ENCODE measurements around the gene EPHA6. TPM values are rescaled to one million over a fixed set of nuclear protein-coding genes. Genes with fewer than 3 reads are reported as not detected.

Gene EPHA6
- total RNA-seq, 2 donors from 2014 or later = 0.52 to 2.0 TPM

GRCh38 chr3:97425002-97425401 lies 610.6 kb downstream of the EPHA6 start:
- H3K27ac ChIP-seq = no peak overlapping the region
- H3K27me3 ChIP-seq = no peaks in the 10 kb centered on the region
- no peak for TF ChIP-seq POLR2A (IDR thresholded peaks at IDR 0.05)
- no peak for TF ChIP-seq CTCF (IDR thresholded peaks at IDR 0.05)
- intact Hi-C loops (cut with DNase I) = no loop called here
- no peaks in the 10 kb centered on the region for H3K4me1 ChIP-seq
- H3K9me3 ChIP-seq = no peaks in the 10 kb centered on the region
- ATAC-seq = no peak
- H3K36me3 ChIP-seq (replicated peaks in 1 of 2; ENCODE audit: insufficient read depth in 1 of 2, low read depth in 2 of 2) = no peaks in the 10 kb centered on the region
- WGBS, 2 donors = 81 to 91% methylated on average over 5 of the region's 6 CpGs
- no peak for DNase-seq
- no peak overlapping the region for H3K4me3 ChIP-seq

DNA sequence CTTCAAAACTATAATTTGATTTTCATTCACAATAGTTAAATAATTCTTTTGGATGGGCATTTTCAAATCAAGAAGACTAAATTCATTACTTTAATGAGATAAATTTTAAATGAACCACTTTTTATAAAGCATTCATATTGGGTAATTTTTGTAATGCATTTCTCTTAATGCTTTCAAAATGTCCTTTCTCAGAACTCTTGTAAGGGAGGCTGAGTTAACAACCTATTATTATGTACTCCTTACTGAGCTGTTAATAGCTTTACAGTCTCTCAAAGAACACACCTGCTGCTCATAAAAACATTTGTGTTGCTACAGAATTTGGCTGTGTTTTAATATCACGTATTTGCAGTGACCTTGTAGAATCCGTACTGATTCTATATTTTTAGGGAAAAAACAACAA lies 616.2 kb downstream of the EPHA6 start:
- Histone ChIP-seq H3K4me3 (no peak overlapping the region), H3K36me3 (replicated peaks in 1 of 2; ENCODE audit: insufficient read depth in 1 of 2, low read depth in 2 of 2) (no peaks in the 10 kb centered on the region), H3K9me3 (no peaks in the 10 kb centered on the region), H3K4me1 (no peaks in the 10 kb centered on the region), H3K27ac (no peak overlapping the region), H3K27me3 (no peaks in the 10 kb centered on the region)
- DNase-seq (no peak), ATAC-seq (no peak)
- TF ChIP-seq POLR2A (IDR thresholded peaks at IDR 0.05) (no peak), CTCF (IDR thresholded peaks at IDR 0.05) (no peak)
- WGBS, 2 donors = 51 to 54% methylated on average over 2 of the region's 2 CpGs
- intact Hi-C loops (cut with DNase I) = no loop called here

DNA sequence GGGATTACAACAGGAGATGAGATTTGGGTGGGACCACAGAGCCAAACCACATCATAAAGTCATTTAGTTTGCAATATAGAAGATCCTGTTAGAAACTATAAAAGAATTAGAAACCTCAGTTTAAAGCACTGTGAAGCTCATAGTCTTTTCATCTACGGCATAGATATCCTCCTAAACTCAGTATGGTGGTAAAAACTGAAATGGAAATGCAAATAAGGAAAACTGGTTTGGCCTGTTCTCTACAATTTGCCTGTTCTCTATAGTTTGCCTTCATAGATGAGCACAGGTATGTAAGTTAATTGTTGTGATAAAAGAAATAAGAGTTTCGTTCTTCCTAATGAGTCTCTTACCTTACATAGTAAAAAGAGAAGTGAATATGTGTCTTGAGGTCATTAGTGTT lies 618.5 kb downstream of the EPHA6 start:
- H3K36me3 ChIP-seq (replicated peaks in 1 of 2; ENCODE audit: insufficient read depth in 1 of 2, low read depth in 2 of 2) = no peaks in the 10 kb centered on the region
- intact Hi-C loops (cut with DNase I) = no loop called here
- TF ChIP-seq POLR2A (IDR thresholded peaks at IDR 0.05) (no peak), CTCF (IDR thresholded peaks at IDR 0.05) (no peak)
- no peaks in the 10 kb centered on the region for H3K27me3 ChIP-seq
- no peaks in the 10 kb centered on the region for H3K9me3 ChIP-seq
- no peaks in the 10 kb centered on the region for H3K4me1 ChIP-seq
- ATAC-seq (no peak), DNase-seq (no peak)
- H3K27ac ChIP-seq = no peak overlapping the region
- no peak overlapping the region for H3K4me3 ChIP-seq
- 36 to 42% methylated on average over 2 of the region's 2 CpGs for WGBS, 2 donors

DNA sequence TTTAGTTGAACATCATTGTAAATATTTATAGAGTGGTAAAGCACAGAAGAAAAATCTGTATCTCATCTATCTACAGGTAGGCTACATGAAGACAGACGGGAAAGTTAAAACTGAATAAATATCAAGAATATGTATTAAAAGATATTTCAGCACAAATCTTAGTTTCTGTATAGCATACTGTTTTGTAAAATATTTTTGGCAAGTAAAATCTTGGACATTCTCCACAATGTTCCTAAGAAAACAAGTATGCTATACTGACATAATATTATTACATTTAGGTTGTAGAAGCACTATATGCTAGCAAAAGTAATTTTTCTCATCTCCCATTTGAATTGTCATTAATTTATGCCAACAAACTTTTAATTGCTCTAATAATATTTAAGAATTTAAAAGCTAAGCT lies 623.7 kb downstream of the EPHA6 start:
- Histone ChIP-seq H3K36me3 (replicated peaks in 1 of 2; ENCODE audit: insufficient read depth in 1 of 2, low read depth in 2 of 2) (no peaks in the 10 kb centered on the region), H3K4me1 (no peaks in the 10 kb centered on the region), H3K9me3 (no peaks in the 10 kb centered on the region), H3K4me3 (no peak overlapping the region), H3K27ac (no peak overlapping the region), H3K27me3 (no peaks in the 10 kb centered on the region)
- WGBS, 2 donors = 60 to 61% methylated on average over 1 of the region's 1 CpG
- ATAC-seq (no peak), DNase-seq (no peak)
- TF ChIP-seq POLR2A (IDR thresholded peaks at IDR 0.05) (no peak), CTCF (IDR thresholded peaks at IDR 0.05) (no peak)
- intact Hi-C loops (cut with DNase I) = no loop called here

DNA sequence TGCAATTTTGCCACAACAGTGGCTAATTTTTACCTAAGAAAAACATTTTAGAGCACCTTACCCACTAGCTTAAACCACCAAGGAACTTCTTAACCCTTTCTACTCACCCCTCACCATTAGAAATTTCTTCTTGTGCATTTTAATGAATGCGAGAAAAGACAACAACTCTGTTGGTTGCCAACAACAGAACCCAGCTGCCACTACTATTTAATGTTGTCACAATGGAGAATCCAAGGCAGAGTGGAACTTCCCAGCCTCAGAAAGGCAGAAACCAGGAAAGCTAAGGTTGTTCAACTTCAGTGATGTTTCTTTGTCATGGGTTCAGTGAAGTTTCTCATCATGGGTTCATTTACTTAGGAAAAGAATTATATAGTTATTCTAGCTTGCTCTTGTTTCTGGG lies 625.0 kb downstream of the EPHA6 start:
- ATAC-seq (no peak), DNase-seq (no peak)
- Histone ChIP-seq H3K27ac (no peak overlapping the region), H3K4me1 (no peaks in the 10 kb centered on the region), H3K36me3 (replicated peaks in 1 of 2; ENCODE audit: insufficient read depth in 1 of 2, low read depth in 2 of 2) (no peaks in the 10 kb centered on the region), H3K9me3 (no peaks in the 10 kb centered on the region), H3K4me3 (no peak overlapping the region), H3K27me3 (no peaks in the 10 kb centered on the region)
- TF ChIP-seq POLR2A (IDR thresholded peaks at IDR 0.05) (no peak), CTCF (IDR thresholded peaks at IDR 0.05) (no peak)
- intact Hi-C loops (cut with DNase I) = no loop called here
- 74% methylated on average over 1 of the region's 1 CpG for WGBS, 2 donors
